Neural crest cell (in vitro differentiated cells): ENCODE measurements around the gene COL15A1. TPM values are rescaled to one million over a fixed set of nuclear protein-coding genes. Genes with fewer than 3 reads are reported as not detected.

Experiments
- DNase-seq: peaks from one replicate; pipeline ENCODE4 v3.0.0; 2021; ENCODE audit warnings: low read depth, mixed read lengths, low spot score
- H3K27ac Mint-ChIP-seq: one replicate; pipeline ENCODE4 v1.8.0; 2021; ENCODE audit warnings: mild to moderate bottlenecking, mixed read lengths; ENCODE audit not compliant: unreplicated experiment
- H3K27me3 Mint-ChIP-seq: 2 replicates; pipeline ENCODE4 v1.8.0; 2021; ENCODE audit warnings: low read depth, mild to moderate bottlenecking, mixed read lengths
- H3K36me3 Mint-ChIP-seq: 2 replicates; pipeline ENCODE4 v1.8.0; 2021; ENCODE audit warnings: low read depth, mild to moderate bottlenecking, mixed read lengths
- H3K4me1 Mint-ChIP-seq: 2 replicates; pipeline ENCODE4 v1.8.0; 2021; ENCODE audit warnings: mixed read lengths
- H3K4me3 Mint-ChIP-seq: one replicate; pipeline ENCODE4 v1.8.0; 2021; ENCODE audit warnings: mild to moderate bottlenecking, mixed read lengths
- H3K9me3 Mint-ChIP-seq: 2 replicates; pipeline ENCODE4 v1.8.0; 2021; ENCODE audit warnings: mixed read lengths
- total RNA-seq: library from RNA; stranded (reverse); gene quantifications from 2 replicates; pipeline ENCODE4 v1.2.1, GENCODE V29; 2021
- TF ChIP-seq, protein P1 (sequence below): fragments of 200-600 bp; sonication (generic); conservative IDR thresholded peaks from 2 replicates; pipeline ENCODE4 v1.5.0; 2021; ENCODE audit warnings: antibody characterized with exemption, mild to moderate bottlenecking

Gene COL15A1
- total RNA-seq, 1 donor from 2014 or later = 0.33 TPM

DNA sequence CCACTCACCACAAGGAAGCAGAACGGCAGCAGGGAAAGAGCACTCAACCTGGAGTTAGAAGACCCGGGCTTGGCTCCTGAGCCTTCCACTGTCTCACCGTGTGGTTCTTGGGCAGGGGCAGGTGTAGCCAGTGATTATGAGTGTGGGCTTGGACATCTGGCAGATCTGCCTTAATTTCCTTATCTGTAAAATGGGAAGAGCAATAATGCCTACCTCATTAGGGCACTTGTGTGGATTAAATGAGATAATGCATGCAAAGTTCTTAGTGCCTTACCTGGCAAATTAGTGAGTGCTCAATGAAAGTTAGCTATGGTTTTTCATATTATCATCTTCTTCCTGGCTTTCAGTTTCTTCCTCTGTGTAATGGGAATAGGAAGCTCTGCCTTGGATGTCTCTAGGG is 28.1 kb upstream of the COL15A1 start:
- H3K36me3 Mint-ChIP-seq = no peaks in the 10 kb centered on the region
- H3K27ac Mint-ChIP-seq = no peak overlapping the region
- no peak for DNase-seq
- H3K9me3 Mint-ChIP-seq = no peaks in the 10 kb centered on the region
- no peak overlapping the region for H3K4me3 Mint-ChIP-seq
- no peaks in the 10 kb centered on the region for H3K4me1 Mint-ChIP-seq
- H3K27me3 Mint-ChIP-seq = no peaks in the 10 kb centered on the region
- TF ChIP-seq, protein P1, sequence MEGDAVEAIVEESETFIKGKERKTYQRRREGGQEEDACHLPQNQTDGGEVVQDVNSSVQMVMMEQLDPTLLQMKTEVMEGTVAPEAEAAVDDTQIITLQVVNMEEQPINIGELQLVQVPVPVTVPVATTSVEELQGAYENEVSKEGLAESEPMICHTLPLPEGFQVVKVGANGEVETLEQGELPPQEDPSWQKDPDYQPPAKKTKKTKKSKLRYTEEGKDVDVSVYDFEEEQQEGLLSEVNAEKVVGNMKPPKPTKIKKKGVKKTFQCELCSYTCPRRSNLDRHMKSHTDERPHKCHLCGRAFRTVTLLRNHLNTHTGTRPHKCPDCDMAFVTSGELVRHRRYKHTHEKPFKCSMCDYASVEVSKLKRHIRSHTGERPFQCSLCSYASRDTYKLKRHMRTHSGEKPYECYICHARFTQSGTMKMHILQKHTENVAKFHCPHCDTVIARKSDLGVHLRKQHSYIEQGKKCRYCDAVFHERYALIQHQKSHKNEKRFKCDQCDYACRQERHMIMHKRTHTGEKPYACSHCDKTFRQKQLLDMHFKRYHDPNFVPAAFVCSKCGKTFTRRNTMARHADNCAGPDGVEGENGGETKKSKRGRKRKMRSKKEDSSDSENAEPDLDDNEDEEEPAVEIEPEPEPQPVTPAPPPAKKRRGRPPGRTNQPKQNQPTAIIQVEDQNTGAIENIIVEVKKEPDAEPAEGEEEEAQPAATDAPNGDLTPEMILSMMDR = no peak

- DNase-seq = no peak
- Mint-ChIP-seq H3K9me3 (no peaks in the 10 kb centered on the region), H3K27ac (no peak overlapping the region)
Measured at GRCh38 chr9:98916660-98917059, 27.0 kb upstream of the COL15A1 start.

DNA sequence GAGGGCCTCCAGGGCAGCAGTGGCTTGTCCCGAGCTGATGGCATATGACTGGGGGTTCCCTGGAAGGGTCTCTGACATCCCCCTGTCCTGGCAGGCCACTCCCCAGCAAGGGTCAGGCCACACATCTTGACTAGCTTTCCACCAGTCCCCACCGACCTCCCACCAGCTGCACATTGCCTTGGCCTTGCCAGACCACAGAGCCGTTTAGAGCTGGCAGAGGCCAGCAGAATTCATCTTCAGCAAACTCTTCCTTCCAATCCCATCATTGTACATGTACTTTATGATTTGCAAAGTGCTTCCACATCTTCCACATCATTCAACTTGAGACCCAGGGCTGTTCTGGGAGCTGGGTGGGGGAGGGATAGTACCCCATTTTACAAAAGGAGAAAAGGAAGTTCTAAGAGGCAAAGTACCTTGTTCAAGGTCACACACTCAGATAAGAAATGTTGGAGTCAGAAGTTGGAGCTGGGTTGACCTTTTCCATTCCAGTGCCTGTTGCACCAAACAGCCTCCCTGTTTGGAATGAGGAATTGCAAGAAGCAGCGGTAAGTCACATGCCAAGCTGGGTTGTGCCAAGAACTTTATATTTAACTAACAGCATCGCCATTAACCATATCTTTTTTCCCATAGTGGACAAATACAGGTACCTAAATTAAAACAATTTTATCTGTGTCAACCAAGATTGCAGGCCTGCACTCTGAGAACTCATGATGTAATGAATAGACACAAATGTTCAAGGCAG is 25.8 kb upstream of the COL15A1 start:
- peaks cover 2% of the 10 kb centered on the region for H3K4me1 Mint-ChIP-seq
- no peaks in the 10 kb centered on the region for H3K27me3 Mint-ChIP-seq
- H3K27ac Mint-ChIP-seq = peak overlapping the region; percentile 76
- no peaks in the 10 kb centered on the region for H3K9me3 Mint-ChIP-seq
- TF ChIP-seq, protein P1 = no peak
- no peak overlapping the region for H3K4me3 Mint-ChIP-seq
- DNase-seq = no peak
- no peaks in the 10 kb centered on the region for H3K36me3 Mint-ChIP-seq

More at GRCh38 chr9:98916660-98917059, 27.0 kb upstream of the COL15A1 start:
- no peaks in the 10 kb centered on the region for H3K4me1 Mint-ChIP-seq
- H3K4me3 Mint-ChIP-seq = no peak overlapping the region
- no peaks in the 10 kb centered on the region for H3K36me3 Mint-ChIP-seq
- no peaks in the 10 kb centered on the region for H3K27me3 Mint-ChIP-seq
- TF ChIP-seq, protein P1 = no peak

- DNase-seq = no peak
- Mint-ChIP-seq H3K36me3 (no peaks in the 10 kb centered on the region), H3K27me3 (no peaks in the 10 kb centered on the region), H3K27ac (no peak overlapping the region), H3K4me3 (no peak overlapping the region), H3K4me1 (peaks cover 19% of the 10 kb centered on the region), H3K9me3 (no peaks in the 10 kb centered on the region)
- TF ChIP-seq, protein P1 = no peak
Measured at GRCh38 chr9:98921732-98922131, 22.0 kb upstream of the COL15A1 start.

DNA sequence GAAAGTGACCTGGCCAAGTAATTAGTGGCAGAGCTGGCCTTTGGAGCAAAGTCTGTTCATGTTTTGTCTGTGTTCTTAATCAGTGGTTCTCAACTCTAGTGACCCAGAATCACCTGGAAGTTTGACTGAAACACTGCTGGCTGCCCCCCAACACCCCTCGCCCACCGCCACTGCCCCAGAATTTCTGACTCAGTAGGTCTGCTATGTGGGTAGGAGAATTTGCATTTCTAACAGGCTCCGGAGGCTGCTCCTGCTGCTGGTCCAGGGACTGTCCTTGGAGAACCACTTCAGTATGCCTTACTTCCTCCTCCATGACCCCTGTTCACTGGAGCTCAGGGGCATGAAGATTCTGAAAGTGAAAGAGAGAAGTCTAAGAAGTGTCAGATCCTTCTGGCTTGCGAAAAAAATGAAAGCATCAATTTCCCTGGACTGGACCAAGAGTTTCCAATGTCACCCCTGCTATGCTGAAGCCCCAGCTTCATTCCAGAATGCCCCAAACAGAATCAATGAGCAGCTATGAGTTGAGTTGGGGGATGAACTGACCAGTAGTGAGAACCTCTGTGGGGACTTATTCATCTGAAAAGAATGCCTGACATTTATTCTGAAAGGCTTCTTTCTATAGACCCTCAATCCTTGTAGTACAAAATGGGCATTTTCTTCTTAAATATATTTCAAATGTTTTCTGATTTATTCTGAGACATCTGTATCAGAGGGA is 20.8 kb upstream of the COL15A1 start:
- Mint-ChIP-seq H3K36me3 (no peaks in the 10 kb centered on the region), H3K27ac (peak overlapping the region; percentile 52), H3K4me1 (peaks cover 24% of the 10 kb centered on the region), H3K4me3 (no peak overlapping the region), H3K9me3 (no peaks in the 10 kb centered on the region), H3K27me3 (no peaks in the 10 kb centered on the region)
- no peak for DNase-seq
- TF ChIP-seq, protein P1 = no peak
